ENCODE data around the gene HIGD1C. TPM values are rescaled to one million over a fixed set of nuclear protein-coding genes. Genes with fewer than 3 reads are reported as not detected.

The HIGD1C gene
- total and polyA plus RNA-seq, 2 of the 8 experiments (the other 6 are each of a cell fraction or from before 2014, with no cell fraction given): not detected

GRCh38 chr12:50990791-50991190 lies 38.4 kb downstream of the HIGD1C start (continued):
- TF ChIP-seq CHD7 (IDR thresholded peaks at IDR 0.05; ENCODE audit: insufficient replicate concordance, low read length): no peak
- TF ChIP-seq MAX (IDR thresholded peaks at IDR 0.05): no peak
- no peak for TF ChIP-seq EP300 (IDR thresholded peaks at IDR 0.05; ENCODE audit: borderline replicate concordance in 1 of 2, low read depth in 2 of 2, low read length in 2 of 2)
- TF ChIP-seq GABPA (IDR thresholded peaks at IDR 0.05; ENCODE audit: borderline replicate concordance, insufficient read depth, low read length): no peak
- TF ChIP-seq JUN (IDR thresholded peaks at IDR 0.05; ENCODE audit: low read depth, low read length): no peak
- TF ChIP-seq CBX8 (IDR thresholded peaks at IDR 0.05; ENCODE audit: borderline replicate concordance, low read depth, low read length): no peak
- no peak for TF ChIP-seq MAFK (IDR thresholded peaks at IDR 0.05; ENCODE audit: low read depth, low read length)
- TF ChIP-seq E2F6 (IDR thresholded peaks at IDR 0.05): no peak
- no peak for TF ChIP-seq ASH2L (IDR thresholded peaks at IDR 0.05; ENCODE audit: low read length)
- TF ChIP-seq YY1 (IDR thresholded peaks at IDR 0.05; ENCODE audit: low read depth, low read length): no peak
- no peak for TF ChIP-seq RFX5 (IDR thresholded peaks at IDR 0.05; ENCODE audit: borderline replicate concordance, low read depth, low read length)

All from H1 (cell line).